Measurements from ENCODE around the gene FAM162A. TPM values are rescaled to one million over a fixed set of nuclear protein-coding genes. Genes with fewer than 3 reads are reported as not detected.

Gene FAM162A
- total RNA-seq, 1 donor from 2014 or later = 65.1 TPM

- H3K4me3 Mint-ChIP-seq (ENCODE audit: unreplicated experiment) = no peak overlapping the region
- no peak for TF ChIP-seq CTCF (IDR thresholded peaks at IDR 0.05; ENCODE audit: insufficient read depth, low read depth, low read length)
- no peak for TF ChIP-seq EZH2 (IDR thresholded peaks at IDR 0.05; ENCODE audit: insufficient read depth, low read length)
- no peak overlapping the region for H3K9ac ChIP-seq (ENCODE audit: low read length)
- no peak overlapping the region for H3K27ac ChIP-seq (ENCODE audit: low read depth, low read length)
- H3K4me1 ChIP-seq (ENCODE audit: insufficient read depth, low read length) = no peaks in the 10 kb centered on the region
- peaks cover 28% of the 10 kb centered on the region for H3K36me3 ChIP-seq (ENCODE audit: insufficient read depth, low read length)
- peaks cover under 1% of the 10 kb centered on the region for H3K4me1 Mint-ChIP-seq (ENCODE audit: low read depth, unreplicated experiment)
- H3K36me3 Mint-ChIP-seq (ENCODE audit: low read depth, unreplicated experiment) = peaks cover 5% of the 10 kb centered on the region
- peaks cover 27% of the 10 kb centered on the region for H3K79me2 ChIP-seq (ENCODE audit: insufficient read depth, low read length)
- H3K27me3 Mint-ChIP-seq (ENCODE audit: low read depth, unreplicated experiment) = no peaks in the 10 kb centered on the region
- H3K27me3 ChIP-seq (ENCODE audit: insufficient read depth, low read length) = no peaks in the 10 kb centered on the region
- no peak overlapping the region for H3K4me3 ChIP-seq (ENCODE audit: insufficient read depth, low read depth, low read length)
- no peaks in the 10 kb centered on the region for H3K9me3 Mint-ChIP-seq (ENCODE audit: unreplicated experiment)
- peaks cover 5% of the 10 kb centered on the region for H4K20me1 ChIP-seq (ENCODE audit: insufficient read depth, low read length)
- no peak overlapping the region for H3K4me2 ChIP-seq (ENCODE audit: low read length)
- H3K27ac Mint-ChIP-seq (ENCODE audit: unreplicated experiment) = no peak overlapping the region
- FAIRE-seq (no peak), DNase-seq (ENCODE audit: low read depth) (no peak)
- H3K9me3 ChIP-seq (ENCODE audit: insufficient read depth, low read depth, low read length) = no peaks in the 10 kb centered on the region
- no peak overlapping the region for H2AFZ ChIP-seq (ENCODE audit: low read depth, low read length)
Observed at GRCh38 chr3:122421836-122422235, 37.9 kb downstream of the FAM162A start.

- no peak overlapping the region for H3K4me2 ChIP-seq (ENCODE audit: low read length)
- TF ChIP-seq CTCF (IDR thresholded peaks at IDR 0.05; ENCODE audit: insufficient read depth, low read depth, low read length) (no peak), EZH2 (IDR thresholded peaks at IDR 0.05; ENCODE audit: insufficient read depth, low read length) (no peak)
Observed at GRCh38 chr3:122427857-122428471, 44.0 kb downstream of the FAM162A start.

GRCh38 chr3:122430371-122430770, 46.4 kb downstream of the FAM162A start:
- Histone ChIP-seq H2AFZ (ENCODE audit: low read depth, low read length) (no peak overlapping the region), H3K27me3 (ENCODE audit: insufficient read depth, low read length) (no peaks in the 10 kb centered on the region), H3K9me3 (ENCODE audit: insufficient read depth, low read depth, low read length) (no peaks in the 10 kb centered on the region), H4K20me1 (ENCODE audit: insufficient read depth, low read length) (peaks cover 3% of the 10 kb centered on the region), H3K27ac (ENCODE audit: low read depth, low read length) (no peak overlapping the region), H3K4me2 (ENCODE audit: low read length) (no peak overlapping the region), H3K9ac (ENCODE audit: low read length) (no peak overlapping the region), H3K79me2 (ENCODE audit: insufficient read depth, low read length) (no peaks in the 10 kb centered on the region), H3K4me3 (ENCODE audit: insufficient read depth, low read depth, low read length) (no peak overlapping the region), H3K4me1 (ENCODE audit: insufficient read depth, low read length) (no peaks in the 10 kb centered on the region), H3K36me3 (ENCODE audit: insufficient read depth, low read length) (peaks cover 32% of the 10 kb centered on the region)
- Mint-ChIP-seq H3K27me3 (ENCODE audit: low read depth, unreplicated experiment) (no peaks in the 10 kb centered on the region), H3K4me3 (ENCODE audit: unreplicated experiment) (no peak overlapping the region), H3K36me3 (ENCODE audit: low read depth, unreplicated experiment) (peaks cover 13% of the 10 kb centered on the region), H3K4me1 (ENCODE audit: low read depth, unreplicated experiment) (peaks cover 12% of the 10 kb centered on the region), H3K27ac (ENCODE audit: unreplicated experiment) (no peak overlapping the region), H3K9me3 (ENCODE audit: unreplicated experiment) (no peaks in the 10 kb centered on the region)
- DNase-seq (ENCODE audit: low read depth) (no peak), FAIRE-seq (no peak)
- TF ChIP-seq EZH2 (IDR thresholded peaks at IDR 0.05; ENCODE audit: insufficient read depth, low read length) (no peak), CTCF (IDR thresholded peaks at IDR 0.05; ENCODE audit: insufficient read depth, low read depth, low read length) (no peak)

More at GRCh38 chr3:122427857-122428471, 44.0 kb downstream of the FAM162A start:
- no peak overlapping the region for H2AFZ ChIP-seq (ENCODE audit: low read depth, low read length)
- Mint-ChIP-seq H3K27ac (ENCODE audit: unreplicated experiment) (no peak overlapping the region), H3K36me3 (ENCODE audit: low read depth, unreplicated experiment) (peaks cover 13% of the 10 kb centered on the region), H3K4me3 (ENCODE audit: unreplicated experiment) (no peak overlapping the region), H3K4me1 (ENCODE audit: low read depth, unreplicated experiment) (peaks cover 12% of the 10 kb centered on the region), H3K9me3 (ENCODE audit: unreplicated experiment) (no peaks in the 10 kb centered on the region), H3K27me3 (ENCODE audit: low read depth, unreplicated experiment) (no peaks in the 10 kb centered on the region)
- peak; percentile 26 for DNase-seq (ENCODE audit: low read depth)
- no peaks in the 10 kb centered on the region for H3K27me3 ChIP-seq (ENCODE audit: insufficient read depth, low read length)
- no peak for FAIRE-seq
- H4K20me1 ChIP-seq (ENCODE audit: insufficient read depth, low read length) = peaks cover 5% of the 10 kb centered on the region
- no peak overlapping the region for H3K27ac ChIP-seq (ENCODE audit: low read depth, low read length)
- H3K9ac ChIP-seq (ENCODE audit: low read length) = no peak overlapping the region
- H3K9me3 ChIP-seq (ENCODE audit: insufficient read depth, low read depth, low read length) = no peaks in the 10 kb centered on the region
- no peaks in the 10 kb centered on the region for H3K4me1 ChIP-seq (ENCODE audit: insufficient read depth, low read length)
- peaks cover 33% of the 10 kb centered on the region for H3K36me3 ChIP-seq (ENCODE audit: insufficient read depth, low read length)
- no peak overlapping the region for H3K4me3 ChIP-seq (ENCODE audit: insufficient read depth, low read depth, low read length)
- peaks cover 5% of the 10 kb centered on the region for H3K79me2 ChIP-seq (ENCODE audit: insufficient read depth, low read length)

Data from astrocyte (in vitro differentiated cells and primary cell).